ENCODE data around the gene VTI1A. TPM values are rescaled to one million over a fixed set of nuclear protein-coding genes. Genes with fewer than 3 reads are reported as not detected.
"Not testable (repeated sequence)": the region's sequence is repeated elsewhere in the genome, so short reads cannot be mapped to it uniquely, and the experiment has no call there.

Gene VTI1A
- total RNA-seq: 10 to 100 TPM; 35.2 to 46.9 TPM

DNA sequence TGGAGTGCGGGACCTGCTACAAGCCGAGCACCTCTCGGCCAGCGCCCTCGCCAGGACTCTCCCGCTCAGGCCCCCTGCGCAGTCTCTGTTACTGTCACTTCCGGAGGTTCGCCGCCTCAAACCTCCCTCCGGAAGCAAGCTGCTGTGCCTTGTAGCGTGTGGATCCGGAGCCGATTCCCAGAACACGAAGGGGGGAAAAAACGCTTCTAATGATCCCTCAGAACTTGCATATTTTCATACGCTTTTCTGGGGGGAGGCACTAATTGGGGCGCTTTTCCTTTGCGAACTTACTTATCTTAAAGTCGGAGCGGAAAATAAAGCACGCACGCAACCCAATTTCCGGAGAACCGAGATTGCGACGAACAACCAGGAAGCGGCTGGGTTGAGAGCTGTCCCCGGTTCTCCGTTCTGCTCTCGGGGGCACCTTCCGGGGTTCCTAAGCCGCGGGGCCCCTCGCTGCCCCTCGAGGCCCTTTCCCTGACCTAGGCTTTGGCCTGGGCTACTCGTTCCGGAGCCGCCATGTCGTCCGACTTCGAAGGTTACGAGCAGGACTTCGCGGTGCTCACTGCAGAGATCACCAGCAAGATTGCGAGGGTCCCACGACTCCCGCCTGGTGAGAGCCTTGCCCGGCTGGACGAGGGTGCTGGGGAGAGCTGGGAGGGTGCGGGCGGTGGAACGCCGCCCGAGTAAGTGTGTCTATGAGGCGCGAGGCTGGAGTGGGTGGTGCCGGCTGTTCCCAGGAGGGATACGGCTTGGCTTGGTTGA lies at the start of gene VTI1A, which contains the start of gene ZDHHC6:
Gene VTI1A (plus strand): TSS at position 361 of the 765 bp plus-strand sequence. CDS start 159 bp downstream, at position 520.
Gene ZDHHC6 (minus strand): TSS at position 60 of the 765 bp plus-strand sequence. CDS start 1,478 bp downstream, outside the sequence.
- H3K36me3 Mint-ChIP-seq (ENCODE audit: low read depth): peaks cover 69% of the 10 kb centered on the region
- H3K27ac Mint-ChIP-seq: peak within 1 kb of the TSS; percentile 93
- H3K4me1 Mint-ChIP-seq: peaks cover 19% of the 10 kb centered on the region
- ATAC-seq (replicated peaks): peak; percentile 95
- H3K27me3 Mint-ChIP-seq: no peaks in the 10 kb centered on the region
- H3K9me3 Mint-ChIP-seq: no peaks in the 10 kb centered on the region
- H3K4me3 Mint-ChIP-seq: peak within 1 kb of the TSS; percentile 89

DNA sequence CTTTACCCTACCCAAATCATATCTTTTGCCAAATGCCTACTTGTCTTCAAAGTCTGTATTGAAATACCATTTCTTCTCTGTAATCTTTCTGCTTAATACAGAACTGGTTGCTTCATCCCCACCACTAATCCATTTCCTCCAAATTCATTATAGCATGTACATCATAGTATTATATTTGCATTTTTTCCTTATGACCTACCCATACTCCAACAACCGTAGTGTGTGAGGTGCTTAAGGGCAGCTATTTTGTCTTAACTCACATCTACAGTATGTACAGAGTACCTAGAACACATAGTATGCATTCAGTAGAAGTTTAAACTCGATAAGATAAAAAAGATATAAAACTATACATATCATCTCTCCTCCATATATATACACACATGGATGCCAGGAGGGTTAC lies 49.4 kb upstream of the VTI1A start:
- no peak for ATAC-seq (replicated peaks)
- H3K4me1 Mint-ChIP-seq: peaks cover 4% of the 10 kb centered on the region
- H3K9me3 Mint-ChIP-seq: no peaks in the 10 kb centered on the region
- H3K4me3 Mint-ChIP-seq: no peak overlapping the region
- no peaks in the 10 kb centered on the region for H3K27me3 Mint-ChIP-seq
- no peak overlapping the region for H3K27ac Mint-ChIP-seq
- peaks cover 50% of the 10 kb centered on the region for H3K36me3 Mint-ChIP-seq (ENCODE audit: low read depth)

DNA sequence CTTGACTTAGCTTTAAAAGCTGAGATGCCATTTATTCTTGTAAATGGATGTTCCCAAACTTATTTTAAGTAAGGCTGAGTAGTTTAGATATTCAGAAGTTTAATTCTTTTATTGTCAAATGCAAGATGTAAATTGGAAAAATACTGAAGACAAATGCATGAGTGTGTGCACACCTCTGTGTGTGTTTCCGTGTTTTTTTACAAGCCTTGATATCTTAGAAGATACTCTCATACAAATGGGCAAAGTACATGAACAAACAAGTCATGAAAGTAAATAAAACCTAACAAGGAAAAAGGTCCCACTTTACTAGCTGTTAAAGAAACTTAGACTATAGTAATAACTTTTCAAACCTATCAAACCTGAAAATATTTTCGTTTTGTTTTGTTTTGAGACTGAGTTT lies 44.1 kb upstream of the VTI1A start:
- peaks cover 97% of the 10 kb centered on the region for H3K36me3 Mint-ChIP-seq (ENCODE audit: low read depth)
- H3K27ac Mint-ChIP-seq: no peak overlapping the region
- no peak for ATAC-seq (replicated peaks)

DNA sequence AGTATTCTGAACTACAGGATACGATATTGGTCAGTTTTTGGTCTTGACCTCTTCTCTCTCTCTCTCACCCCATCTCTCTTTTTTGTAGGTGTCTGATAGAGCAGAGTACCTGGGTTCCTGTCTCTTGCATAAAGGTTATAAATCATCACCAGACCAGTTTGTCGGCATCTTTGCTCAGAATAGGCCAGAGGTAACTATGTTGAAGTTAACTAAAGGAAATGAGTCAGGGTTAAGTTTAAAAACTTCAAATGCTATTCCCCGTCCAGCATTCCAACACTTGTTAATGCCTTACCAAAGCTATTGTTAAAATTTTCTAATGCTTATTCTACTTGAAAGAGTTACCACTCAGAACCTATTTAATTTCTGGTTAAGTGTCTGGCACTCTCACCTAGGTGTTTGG lies 42.4 kb upstream of the VTI1A start:
- no peak for ATAC-seq (replicated peaks)
- H3K4me3 Mint-ChIP-seq: no peak overlapping the region
- no peaks in the 10 kb centered on the region for H3K9me3 Mint-ChIP-seq
- H3K27ac Mint-ChIP-seq: peak overlapping the region; percentile 74
- H3K4me1 Mint-ChIP-seq: peaks cover 9% of the 10 kb centered on the region
- no peaks in the 10 kb centered on the region for H3K27me3 Mint-ChIP-seq
- H3K36me3 Mint-ChIP-seq (ENCODE audit: low read depth): peaks cover 100% of the 10 kb centered on the region

More for the DNA sequence above, 44.1 kb upstream of the VTI1A start:
- Mint-ChIP-seq H3K4me3 (no peak overlapping the region), H3K27me3 (no peaks in the 10 kb centered on the region), H3K9me3 (no peaks in the 10 kb centered on the region), H3K4me1 (peaks cover 9% of the 10 kb centered on the region)

DNA sequence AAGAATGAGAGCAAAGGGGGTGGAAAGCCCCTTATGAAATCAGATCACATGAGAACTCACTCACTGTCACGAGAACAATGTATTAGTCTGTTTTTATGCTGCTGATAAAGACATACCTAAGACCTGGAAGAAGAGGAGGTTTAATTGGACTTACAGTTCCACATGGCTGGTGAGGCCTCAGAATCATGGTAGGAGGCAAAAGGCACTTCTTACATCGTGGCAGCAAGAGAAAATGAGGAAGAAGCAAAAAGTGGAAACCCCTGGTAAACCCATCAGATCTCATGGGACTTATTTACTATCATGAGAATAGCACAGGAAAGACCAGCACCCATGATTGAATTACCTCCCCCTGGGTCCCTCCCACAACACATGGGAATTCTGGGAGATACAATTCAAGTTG lies 40.2 kb upstream of the VTI1A start:
- not testable (repeated sequence) for H3K9me3 Mint-ChIP-seq; ATAC-seq (replicated peaks); H3K4me3 Mint-ChIP-seq; H3K4me1 Mint-ChIP-seq; H3K27me3 Mint-ChIP-seq
- H3K27ac Mint-ChIP-seq: peak overlapping the region; percentile 74
- H3K36me3 Mint-ChIP-seq (ENCODE audit: low read depth): peaks cover 99% of the 10 kb centered on the region

DNA sequence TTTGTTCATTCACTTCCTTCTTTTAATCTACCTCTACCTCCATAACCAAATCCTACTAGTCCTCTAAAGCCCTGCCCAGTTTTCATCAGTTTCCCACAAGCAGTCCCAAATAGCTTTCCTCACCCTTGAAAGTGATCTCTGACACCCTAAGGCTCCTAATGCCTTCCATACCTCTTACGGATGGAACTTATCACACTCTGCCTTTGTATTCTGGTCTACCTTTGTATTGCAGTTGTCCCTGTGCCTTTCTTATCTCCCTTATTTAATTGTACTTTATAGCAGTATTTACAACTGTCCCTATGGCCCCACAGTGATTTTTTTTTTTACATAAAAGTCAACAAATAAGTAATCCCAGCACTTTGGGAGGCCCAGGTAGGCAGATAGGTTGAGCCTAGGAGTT lies 39.3 kb upstream of the VTI1A start:
- peaks cover 9% of the 10 kb centered on the region for H3K4me1 Mint-ChIP-seq
- H3K9me3 Mint-ChIP-seq: no peaks in the 10 kb centered on the region
- H3K27ac Mint-ChIP-seq: peak overlapping the region; percentile 77
- H3K4me3 Mint-ChIP-seq: no peak overlapping the region
- no peaks in the 10 kb centered on the region for H3K27me3 Mint-ChIP-seq
- ATAC-seq (replicated peaks): no peak
- peaks cover 99% of the 10 kb centered on the region for H3K36me3 Mint-ChIP-seq (ENCODE audit: low read depth)

DNA sequence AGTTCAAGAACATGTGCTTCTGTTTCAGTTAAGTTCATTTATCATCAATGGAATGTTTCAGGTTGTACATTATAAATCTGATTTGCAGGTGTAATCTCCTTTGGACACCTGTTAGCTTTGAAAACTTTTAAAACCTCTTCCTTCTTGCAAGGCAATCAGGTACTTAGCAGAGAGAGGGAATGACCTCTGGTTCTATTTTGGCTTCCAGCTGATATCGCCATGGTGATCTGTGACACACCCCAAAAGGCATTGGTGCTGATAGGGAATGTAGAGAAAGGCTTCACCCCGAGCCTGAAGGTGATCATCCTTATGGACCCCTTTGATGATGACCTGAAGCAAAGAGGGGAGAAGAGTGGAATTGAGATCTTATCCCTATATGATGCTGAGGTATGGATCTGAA lies 37.7 kb upstream of the VTI1A start:
- Mint-ChIP-seq H3K27ac (no peak overlapping the region), H3K4me3 (no peak overlapping the region), H3K36me3 (ENCODE audit: low read depth) (peaks cover 99% of the 10 kb centered on the region), H3K9me3 (no peaks in the 10 kb centered on the region), H3K27me3 (no peaks in the 10 kb centered on the region), H3K4me1 (peaks cover 9% of the 10 kb centered on the region)
- ATAC-seq (replicated peaks): no peak

DNA sequence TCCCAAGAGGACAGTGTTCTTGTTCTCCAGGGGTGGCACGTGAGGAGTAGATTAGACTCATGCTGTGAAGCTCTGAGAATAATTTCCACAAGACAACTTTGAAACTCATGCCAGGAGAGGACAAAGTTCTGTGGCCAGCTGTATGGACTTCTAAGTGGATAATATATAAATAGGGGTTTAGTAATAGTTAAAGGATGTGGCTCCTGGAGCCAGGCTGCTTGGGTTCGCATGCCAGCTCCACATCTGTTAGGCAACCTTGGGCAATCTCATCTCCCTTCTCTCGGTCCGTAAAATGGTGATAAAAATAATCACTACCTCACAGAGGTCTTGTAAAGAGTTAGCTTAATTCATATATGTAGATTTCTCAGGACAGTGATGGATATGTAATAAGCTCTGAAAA lies 37.3 kb upstream of the VTI1A start:
- no peak for ATAC-seq (replicated peaks)
- peaks cover 9% of the 10 kb centered on the region for H3K4me1 Mint-ChIP-seq
- H3K27me3 Mint-ChIP-seq: no peaks in the 10 kb centered on the region
- peaks cover 99% of the 10 kb centered on the region for H3K36me3 Mint-ChIP-seq (ENCODE audit: low read depth)
- H3K27ac Mint-ChIP-seq: no peak overlapping the region
- H3K4me3 Mint-ChIP-seq: no peak overlapping the region
- no peaks in the 10 kb centered on the region for H3K9me3 Mint-ChIP-seq

DNA sequence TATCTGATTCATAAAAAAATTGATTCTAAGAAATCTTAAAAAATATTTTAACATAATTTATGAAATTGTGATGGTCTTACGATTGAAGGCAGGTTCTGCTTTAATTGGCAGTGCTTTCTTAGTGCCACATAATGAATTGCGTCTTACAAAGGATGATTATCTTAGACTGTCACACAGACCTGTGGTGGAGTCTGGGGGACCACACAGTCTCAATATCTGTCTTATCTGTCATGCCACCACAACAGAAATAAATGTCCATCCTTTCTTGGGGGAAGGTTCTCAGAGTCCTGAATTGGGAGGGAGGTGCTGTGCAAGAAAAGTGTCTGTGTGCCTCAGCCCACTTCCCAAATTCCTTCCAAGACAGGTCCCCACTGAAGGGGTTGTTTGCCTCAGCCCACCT lies 34.3 kb upstream of the VTI1A start:
- Mint-ChIP-seq H3K4me1 (peaks cover 7% of the 10 kb centered on the region), H3K27ac (peak overlapping the region; percentile 75), H3K4me3 (no peak overlapping the region), H3K9me3 (no peaks in the 10 kb centered on the region), H3K36me3 (ENCODE audit: low read depth) (peaks cover 99% of the 10 kb centered on the region), H3K27me3 (no peaks in the 10 kb centered on the region)
- ATAC-seq (replicated peaks): no peak

DNA sequence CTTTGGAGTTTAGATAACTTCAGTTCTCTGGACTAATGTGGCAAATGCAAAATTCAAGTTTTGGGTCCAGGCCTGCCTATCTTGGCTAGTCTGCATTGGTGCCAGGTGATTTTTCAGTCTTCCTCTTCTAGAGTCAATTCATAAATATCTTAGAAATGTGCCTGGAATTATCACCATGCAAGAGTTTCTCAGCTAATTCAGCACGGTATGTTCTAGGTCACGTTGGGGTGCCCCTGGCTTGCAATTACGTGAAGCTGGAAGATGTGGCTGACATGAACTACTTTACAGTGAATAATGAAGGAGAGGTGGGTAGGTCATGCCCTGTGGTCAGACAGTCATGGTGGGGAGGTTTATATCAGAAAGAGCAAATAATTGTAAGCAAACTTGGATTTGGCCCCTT lies 25.3 kb upstream of the VTI1A start:
- Mint-ChIP-seq H3K4me3 (no peak overlapping the region), H3K27me3 (no peaks in the 10 kb centered on the region), H3K9me3 (no peaks in the 10 kb centered on the region), H3K4me1 (no peaks in the 10 kb centered on the region), H3K36me3 (ENCODE audit: low read depth) (peaks cover 96% of the 10 kb centered on the region), H3K27ac (no peak overlapping the region)
- no peak for ATAC-seq (replicated peaks)

DNA sequence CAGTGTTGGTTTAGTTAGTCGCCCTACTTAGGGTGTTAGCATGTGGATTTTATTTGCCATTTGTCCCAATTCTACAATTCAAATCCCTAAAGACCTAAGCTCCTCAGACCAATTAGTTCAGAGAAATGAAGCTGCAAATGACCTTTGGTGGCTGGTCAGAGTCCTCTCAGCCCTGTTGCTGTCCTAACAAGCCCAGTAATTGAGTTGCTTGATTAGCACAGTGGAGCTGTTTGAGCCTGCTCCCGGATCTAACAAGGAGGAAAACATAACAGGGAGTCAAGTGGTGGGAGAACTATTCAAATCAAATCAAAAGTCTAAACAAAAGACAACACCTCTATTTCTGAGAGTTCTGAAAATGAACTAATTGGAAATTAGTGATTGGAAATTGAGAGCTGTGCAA lies 22.4 kb upstream of the VTI1A start:
- ATAC-seq (replicated peaks): no peak
- Mint-ChIP-seq H3K36me3 (ENCODE audit: low read depth) (peaks cover 95% of the 10 kb centered on the region), H3K4me3 (no peak overlapping the region), H3K27me3 (no peaks in the 10 kb centered on the region), H3K4me1 (no peaks in the 10 kb centered on the region), H3K9me3 (no peaks in the 10 kb centered on the region), H3K27ac (no peak overlapping the region)

DNA sequence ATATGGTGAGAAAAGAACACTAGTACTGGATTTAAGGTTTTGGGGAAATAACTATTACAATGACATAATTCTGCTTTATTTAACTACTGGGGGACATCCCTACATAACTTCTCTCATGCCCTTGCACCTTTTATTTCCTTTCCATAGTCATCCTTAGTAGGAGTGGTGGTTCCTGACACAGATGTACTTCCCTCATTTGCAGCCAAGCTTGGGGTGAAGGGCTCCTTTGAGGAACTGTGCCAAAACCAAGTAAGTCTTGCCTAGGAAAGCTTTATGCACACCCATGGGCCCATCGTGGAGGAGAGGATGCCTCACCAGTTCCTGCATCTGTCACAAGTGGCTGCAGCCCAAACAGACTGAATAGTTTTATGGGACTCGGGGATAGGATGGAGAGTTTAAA lies 20.9 kb upstream of the VTI1A start:
- no peak overlapping the region for H3K27ac Mint-ChIP-seq
- no peak overlapping the region for H3K4me3 Mint-ChIP-seq
- H3K9me3 Mint-ChIP-seq: no peaks in the 10 kb centered on the region
- H3K4me1 Mint-ChIP-seq: no peaks in the 10 kb centered on the region
- ATAC-seq (replicated peaks): no peak
- H3K27me3 Mint-ChIP-seq: no peaks in the 10 kb centered on the region
- peaks cover 95% of the 10 kb centered on the region for H3K36me3 Mint-ChIP-seq (ENCODE audit: low read depth)

DNA sequence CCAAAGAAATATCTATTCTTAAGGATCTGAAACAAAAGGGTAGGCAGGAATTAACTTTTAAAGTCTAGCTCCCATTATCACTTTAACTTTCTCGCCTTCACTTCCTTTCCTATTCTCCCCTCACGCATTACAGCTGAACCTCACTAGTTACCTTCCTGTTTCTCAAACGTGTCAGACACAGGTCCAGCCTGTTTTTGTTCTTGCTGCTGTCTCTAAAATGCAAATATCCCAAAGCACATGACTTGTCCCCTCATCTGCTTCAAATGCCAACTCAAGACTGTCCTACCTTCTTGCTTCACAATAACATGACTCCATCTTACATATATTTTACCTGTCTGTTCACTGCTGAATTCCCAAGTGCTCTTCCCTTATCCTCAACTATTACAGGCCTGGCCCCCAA lies 17.9 kb upstream of the VTI1A start:
- ATAC-seq (replicated peaks): no peak
- H3K4me3 Mint-ChIP-seq: no peak overlapping the region
- H3K27ac Mint-ChIP-seq: peak overlapping the region; percentile 34
- no peaks in the 10 kb centered on the region for H3K4me1 Mint-ChIP-seq
- peaks cover 94% of the 10 kb centered on the region for H3K36me3 Mint-ChIP-seq (ENCODE audit: low read depth)
- H3K27me3 Mint-ChIP-seq: no peaks in the 10 kb centered on the region
- no peaks in the 10 kb centered on the region for H3K9me3 Mint-ChIP-seq

DNA sequence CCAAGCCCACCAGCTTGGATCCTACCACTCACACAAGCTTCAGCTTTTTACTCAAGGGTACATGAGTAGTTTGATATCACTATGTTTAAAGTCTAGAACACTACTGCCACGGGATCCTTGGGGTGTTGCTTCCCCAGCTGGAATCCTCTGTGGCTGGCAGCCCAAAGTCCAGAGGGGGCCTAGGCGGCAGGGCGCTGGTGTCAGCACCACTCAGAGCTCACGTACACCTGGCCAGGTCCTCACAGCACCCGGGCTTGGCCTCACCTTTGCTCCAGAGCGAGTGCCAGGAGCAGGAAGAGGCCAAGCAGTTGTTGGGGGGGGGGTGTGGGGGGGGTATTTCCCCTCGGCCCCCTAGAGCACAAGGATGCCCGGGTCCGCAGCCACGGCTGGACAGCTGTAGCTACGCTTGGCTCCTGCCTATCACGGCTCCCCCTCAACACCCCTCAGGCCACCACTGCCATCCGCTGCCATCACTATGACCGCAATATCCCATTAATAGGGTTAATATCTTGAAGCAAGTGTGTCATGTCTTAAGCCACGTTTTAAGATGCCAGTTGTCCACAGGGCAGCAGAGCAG lies 17.3 kb upstream of the VTI1A start:
- peak overlapping the region; percentile 34 for H3K27ac Mint-ChIP-seq
- H3K9me3 Mint-ChIP-seq: no peaks in the 10 kb centered on the region
- H3K4me1 Mint-ChIP-seq: no peaks in the 10 kb centered on the region
- no peak overlapping the region for H3K4me3 Mint-ChIP-seq
- ATAC-seq (replicated peaks): no peak
- H3K36me3 Mint-ChIP-seq (ENCODE audit: low read depth): peaks cover 94% of the 10 kb centered on the region
- no peaks in the 10 kb centered on the region for H3K27me3 Mint-ChIP-seq

DNA sequence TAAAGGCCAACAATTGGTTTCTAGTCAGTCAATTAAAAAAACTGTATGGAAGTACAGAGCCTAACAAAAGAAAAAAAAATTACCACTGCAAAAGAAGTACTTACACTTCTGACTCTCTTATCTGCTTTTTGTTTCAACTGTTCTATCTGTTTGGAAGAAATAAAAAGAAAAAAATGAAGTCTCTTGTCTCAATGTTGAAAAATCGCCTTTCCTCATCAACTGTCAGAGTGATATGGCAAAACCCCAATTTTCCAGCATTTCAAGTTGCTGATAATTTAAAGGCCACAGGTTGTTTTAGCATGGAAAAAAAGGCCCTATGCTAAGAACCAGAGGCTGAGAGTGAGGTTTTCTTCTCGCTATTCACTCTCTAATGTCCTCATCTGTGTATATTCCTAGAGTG lies 13.9 kb upstream of the VTI1A start:
- ATAC-seq (replicated peaks): no peak
- H3K27me3 Mint-ChIP-seq: no peaks in the 10 kb centered on the region
- no peak overlapping the region for H3K27ac Mint-ChIP-seq
- H3K9me3 Mint-ChIP-seq: no peaks in the 10 kb centered on the region
- peaks cover 93% of the 10 kb centered on the region for H3K36me3 Mint-ChIP-seq (ENCODE audit: low read depth)
- no peak overlapping the region for H3K4me3 Mint-ChIP-seq
- H3K4me1 Mint-ChIP-seq: peaks cover 5% of the 10 kb centered on the region

Measured in activated T-helper 17 cell treated with anti-CD3 and anti-CD28 coated beads, Interleukin-2, amount 50 U/mL, for 72 hours (primary cell).